Measurements from ENCODE around the gene APOOL.

GRCh38 chrX:85012098-85012497, 8.4 kb downstream of the APOOL start:
- no peak for TF ChIP-seq CTCF (IDR thresholded peaks at IDR 0.05)
- TF ChIP-seq POLR2A (IDR thresholded peaks at IDR 0.05), result no peak

All from body of pancreas (tissue), 4 donors.